Measurements from ENCODE around the gene EPHB2.

The EPHB2 gene

DNA sequence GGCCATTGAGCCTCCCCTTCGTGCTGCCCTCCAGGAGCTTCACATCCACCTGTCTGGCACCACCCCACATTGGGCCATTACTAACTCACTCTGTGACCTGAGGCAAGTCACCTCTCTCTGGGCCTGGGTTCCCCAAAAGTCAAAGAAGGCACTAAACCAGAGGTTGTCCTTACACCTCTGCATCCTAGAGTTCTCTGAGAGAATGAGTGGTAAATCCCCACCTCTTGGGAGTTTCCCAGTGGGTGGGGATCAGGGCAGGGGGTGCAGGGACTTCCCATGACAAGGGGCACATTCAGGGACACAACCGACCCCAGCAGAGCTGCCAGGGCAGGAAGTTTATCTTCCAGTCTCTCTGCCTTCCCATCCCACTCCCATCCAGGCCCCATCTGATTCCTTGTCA, 99.7 kb downstream of the EPHB2 start:
- H3K36me3 ChIP-seq (ENCODE audit: control insufficient read depth, insufficient read depth, low read length), result no peaks in the 10 kb centered on the region
- H3K27me3 ChIP-seq (replicated peaks; ENCODE audit: control insufficient read depth, insufficient read depth, low read length), result no peaks in the 10 kb centered on the region
- no peak overlapping the region for H3K4me3 ChIP-seq (replicated peaks; ENCODE audit: low read depth, low read length)
- DNase-seq (ENCODE audit: extremely low read depth, insufficient read length), result no peak
- TF ChIP-seq, protein P1, sequence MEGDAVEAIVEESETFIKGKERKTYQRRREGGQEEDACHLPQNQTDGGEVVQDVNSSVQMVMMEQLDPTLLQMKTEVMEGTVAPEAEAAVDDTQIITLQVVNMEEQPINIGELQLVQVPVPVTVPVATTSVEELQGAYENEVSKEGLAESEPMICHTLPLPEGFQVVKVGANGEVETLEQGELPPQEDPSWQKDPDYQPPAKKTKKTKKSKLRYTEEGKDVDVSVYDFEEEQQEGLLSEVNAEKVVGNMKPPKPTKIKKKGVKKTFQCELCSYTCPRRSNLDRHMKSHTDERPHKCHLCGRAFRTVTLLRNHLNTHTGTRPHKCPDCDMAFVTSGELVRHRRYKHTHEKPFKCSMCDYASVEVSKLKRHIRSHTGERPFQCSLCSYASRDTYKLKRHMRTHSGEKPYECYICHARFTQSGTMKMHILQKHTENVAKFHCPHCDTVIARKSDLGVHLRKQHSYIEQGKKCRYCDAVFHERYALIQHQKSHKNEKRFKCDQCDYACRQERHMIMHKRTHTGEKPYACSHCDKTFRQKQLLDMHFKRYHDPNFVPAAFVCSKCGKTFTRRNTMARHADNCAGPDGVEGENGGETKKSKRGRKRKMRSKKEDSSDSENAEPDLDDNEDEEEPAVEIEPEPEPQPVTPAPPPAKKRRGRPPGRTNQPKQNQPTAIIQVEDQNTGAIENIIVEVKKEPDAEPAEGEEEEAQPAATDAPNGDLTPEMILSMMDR (IDR thresholded peaks at IDR 0.05; ENCODE audit: insufficient read depth, low read length, poor library complexity, severe bottlenecking), result no peak

DNA sequence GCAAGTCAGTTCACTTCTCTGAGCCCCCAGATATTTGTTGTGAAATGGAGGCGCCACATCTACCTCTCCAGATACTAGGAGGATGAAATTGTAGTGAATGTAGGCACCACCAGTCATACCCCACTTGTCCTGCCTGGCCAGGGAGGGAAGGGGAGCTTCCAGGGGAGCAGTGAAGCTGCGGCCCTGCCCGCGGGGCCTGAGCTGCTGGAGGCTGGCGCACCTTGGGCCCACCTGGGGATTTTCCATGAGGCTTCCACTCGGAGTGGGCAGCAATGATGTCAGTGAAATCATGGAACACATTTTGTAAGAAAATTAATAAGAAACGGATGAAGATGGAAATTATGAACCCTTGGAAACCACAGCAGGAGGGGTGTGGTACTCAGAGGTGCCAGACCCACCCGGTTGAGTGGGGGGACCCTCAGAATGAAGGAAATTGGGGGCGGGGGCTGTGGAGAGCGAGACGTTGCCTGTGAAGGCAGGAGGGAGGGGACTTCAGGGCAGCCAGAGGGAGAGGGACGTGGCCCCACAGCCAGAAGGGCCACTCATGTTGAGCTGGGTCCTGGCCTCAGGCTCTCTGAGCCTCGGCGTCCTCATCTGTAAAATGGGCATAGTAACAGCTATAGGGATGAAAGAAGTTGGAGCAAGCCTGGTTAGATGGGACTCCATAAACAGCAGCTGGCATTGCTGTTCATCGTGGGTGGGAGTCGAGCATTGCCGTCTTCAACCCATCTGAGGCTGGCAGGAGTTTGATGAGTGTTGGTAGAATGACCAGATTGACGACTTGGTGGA, 101.6 kb downstream of the EPHB2 start:
- TF ChIP-seq, protein P1 (IDR thresholded peaks at IDR 0.05; ENCODE audit: insufficient read depth, low read length, poor library complexity, severe bottlenecking), result no peak
- Histone ChIP-seq H3K4me3 (replicated peaks; ENCODE audit: low read depth, low read length) (no peak overlapping the region), H3K36me3 (ENCODE audit: control insufficient read depth, insufficient read depth, low read length) (no peaks in the 10 kb centered on the region), H3K27me3 (replicated peaks; ENCODE audit: control insufficient read depth, insufficient read depth, low read length) (no peaks in the 10 kb centered on the region)
- no peak for DNase-seq (ENCODE audit: extremely low read depth, insufficient read length)

DNA sequence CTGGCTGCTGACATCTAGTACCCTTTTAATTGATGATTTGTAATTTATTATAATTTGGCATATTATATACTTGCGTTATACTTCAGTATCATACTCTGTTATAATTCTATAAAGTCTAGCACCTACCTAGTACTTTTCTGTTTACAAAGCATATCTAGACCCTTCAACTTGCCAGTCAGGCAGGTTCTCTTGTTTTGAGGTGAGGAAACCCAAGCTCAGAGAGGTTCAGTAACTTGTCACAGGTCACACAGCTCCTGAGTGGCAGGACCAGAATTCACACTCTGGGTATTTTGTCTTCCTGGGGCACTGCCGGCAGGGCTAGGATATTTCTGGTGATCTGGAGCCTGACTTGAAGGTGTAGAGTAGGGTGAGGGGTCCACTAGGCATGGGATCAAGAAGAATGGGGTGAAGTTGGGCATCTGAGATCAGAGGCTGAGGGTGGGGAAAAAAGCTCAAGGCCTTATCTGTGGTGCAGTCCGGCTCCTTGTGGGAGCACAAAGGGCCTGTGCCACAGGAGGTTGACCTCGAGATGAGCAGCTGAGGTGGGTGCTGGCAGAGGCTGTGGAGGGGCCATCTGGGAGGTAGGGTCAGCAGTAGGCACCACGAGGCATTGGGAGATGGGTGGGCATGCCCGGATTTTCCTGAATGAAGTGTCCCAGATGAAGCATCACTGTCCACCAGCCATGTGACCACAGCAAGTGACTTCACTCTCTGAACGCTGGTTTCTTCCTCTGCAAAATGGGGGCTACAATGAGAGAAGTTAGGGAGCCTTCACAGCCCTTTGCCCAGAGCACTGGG, 102.6 kb downstream of the EPHB2 start:
- no peak for DNase-seq (ENCODE audit: extremely low read depth, insufficient read length)
- no peak overlapping the region for H3K4me3 ChIP-seq (replicated peaks; ENCODE audit: low read depth, low read length)
- TF ChIP-seq, protein P1 (IDR thresholded peaks at IDR 0.05; ENCODE audit: insufficient read depth, low read length, poor library complexity, severe bottlenecking), result no peak
- H3K27me3 ChIP-seq (replicated peaks; ENCODE audit: control insufficient read depth, insufficient read depth, low read length), result no peaks in the 10 kb centered on the region
- no peaks in the 10 kb centered on the region for H3K36me3 ChIP-seq (ENCODE audit: control insufficient read depth, insufficient read depth, low read length)

DNA sequence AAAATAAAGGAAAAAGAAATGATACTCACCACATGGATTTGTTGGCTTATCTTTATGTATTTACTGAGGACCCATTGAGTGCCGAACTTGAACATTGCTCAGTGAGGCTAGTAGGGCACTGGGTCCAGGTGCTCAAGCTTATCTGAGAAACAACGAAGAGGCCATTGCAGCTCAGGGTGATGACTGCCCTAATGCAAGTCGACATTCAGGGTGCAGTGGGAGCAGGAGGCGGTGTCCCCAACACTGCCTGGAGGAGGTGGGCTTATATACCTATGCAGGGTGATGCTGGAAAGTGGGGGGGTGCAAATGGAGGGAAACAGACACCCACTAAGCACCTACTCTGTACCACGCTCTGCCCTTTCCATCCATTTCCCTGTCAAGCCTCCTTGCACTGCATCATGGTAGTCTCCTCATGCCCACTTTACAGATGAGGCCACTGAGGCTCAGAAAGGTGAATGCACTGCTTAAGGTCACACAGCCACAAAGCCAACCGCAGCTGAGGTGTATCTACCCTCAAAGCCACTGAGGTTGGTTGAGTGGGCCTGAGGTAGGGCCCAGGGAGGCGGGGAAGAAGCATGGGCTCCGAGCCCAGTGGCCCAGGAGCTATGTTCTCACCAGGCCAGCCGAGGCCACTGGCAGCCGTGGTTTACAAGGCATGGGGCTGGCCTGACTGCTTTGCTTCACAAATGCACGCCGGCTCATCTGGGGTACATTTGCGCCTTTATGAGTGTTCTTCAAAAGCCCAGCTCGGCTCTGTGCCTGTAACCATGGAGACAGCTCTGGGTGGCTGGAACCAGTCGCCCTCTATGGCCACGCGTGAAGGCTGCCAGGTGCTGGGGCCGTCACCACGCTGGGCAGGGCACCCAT, 103.8 kb downstream of the EPHB2 start:
- Histone ChIP-seq H3K36me3 (ENCODE audit: control insufficient read depth, insufficient read depth, low read length) (no peaks in the 10 kb centered on the region), H3K27me3 (replicated peaks; ENCODE audit: control insufficient read depth, insufficient read depth, low read length) (no peaks in the 10 kb centered on the region), H3K4me3 (replicated peaks; ENCODE audit: low read depth, low read length) (no peak overlapping the region)
- TF ChIP-seq, protein P1 (IDR thresholded peaks at IDR 0.05; ENCODE audit: insufficient read depth, low read length, poor library complexity, severe bottlenecking), result no peak
- no peak for DNase-seq (ENCODE audit: extremely low read depth, insufficient read length)

DNA sequence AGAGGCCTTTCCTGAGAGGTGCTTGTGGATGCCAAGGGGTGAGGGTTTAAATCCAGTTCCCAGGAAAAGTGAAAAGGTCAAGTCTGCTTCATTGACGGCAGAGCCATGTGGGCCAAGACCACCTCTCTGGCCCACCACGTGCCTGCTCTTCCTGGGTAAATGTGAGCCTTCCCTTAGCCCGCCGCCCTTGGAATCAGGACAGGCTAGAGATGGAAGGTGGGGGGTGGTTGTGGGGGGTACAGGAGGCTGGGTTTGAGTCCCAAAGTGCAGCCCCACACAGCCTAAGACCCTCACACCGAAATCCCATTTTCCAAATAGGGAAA, 104.4 kb downstream of the EPHB2 start:
- TF ChIP-seq, protein P1 (IDR thresholded peaks at IDR 0.05; ENCODE audit: insufficient read depth, low read length, poor library complexity, severe bottlenecking), result no peak
- no peaks in the 10 kb centered on the region for H3K27me3 ChIP-seq (replicated peaks; ENCODE audit: control insufficient read depth, insufficient read depth, low read length)

More for the DNA sequence above, 104.4 kb downstream of the EPHB2 start:
- Histone ChIP-seq H3K4me3 (replicated peaks; ENCODE audit: low read depth, low read length) (no peak overlapping the region), H3K36me3 (ENCODE audit: control insufficient read depth, insufficient read depth, low read length) (no peaks in the 10 kb centered on the region)
- DNase-seq (ENCODE audit: extremely low read depth, insufficient read length), result no peak

All from GM06990 (cell line).